ENCODE measurements around the gene TGFBR3L.

GRCh38 chr19:7900931-7901330 is 13.7 kb upstream of the TGFBR3L start:
- TF ChIP-seq POLR2A (IDR thresholded peaks at IDR 0.05; ENCODE audit: low read depth, low read length): no peak
- TF ChIP-seq POLR2AphosphoS5 (IDR thresholded peaks at IDR 0.05; ENCODE audit: low read depth, low read length): no peak

Data from GM12891 (cell line).